A549 (cell line): Measurements from ENCODE around the gene DTHD1.

Experiments
- CEBPB ChIP-seq, 2 experiments: fragments of >200 bp in 1 of 2; sonication (Bioruptor Twin) in 1 of 2; formaldehyde crosslinking in 1 of 2; IDR thresholded peaks; 2 replicates each; pipeline ENCODE4 v1.6.1; 2012 to 2016
- ESRRA ChIP-seq: fragments of 150-350 bp; IDR thresholded peaks from 2 replicates; pipeline ENCODE4 v1.6.1; 2014; ENCODE audit warnings: mild to moderate bottlenecking, low read length, borderline replicate concordance
- JUN ChIP-seq, 2 experiments: fragments of >200 bp; sonication (Bioruptor Twin); formaldehyde crosslinking; IDR thresholded peaks; 2 replicates in 1 of 2; 3 replicates in 1 of 2; pipeline ENCODE4 v1.6.1; 2016 to 2017
- KDM5A ChIP-seq: fragments of 200-600 bp; sonication (generic); IDR thresholded peaks from 2 replicates; pipeline ENCODE4 v1.6.1; 2016; ENCODE audit warnings: antibody characterized with exemption, mild to moderate bottlenecking
- MAX ChIP-seq: IDR thresholded peaks from 2 replicates; pipeline ENCODE4 v1.6.1; 2012
- NFE2L2 ChIP-seq: fragments of 150-350 bp; conservative IDR thresholded peaks from 2 replicates; pipeline ENCODE4 v1.6.1; 2014; ENCODE audit warnings: low read length
- POLR2A ChIP-seq: IDR thresholded peaks from 2 replicates; pipeline ENCODE4 v1.6.1; 2012; ENCODE audit warnings: mild to moderate bottlenecking, low read length
- RAD21 ChIP-seq, 2 experiments: fragments of >200 bp in 1 of 2; sonication (Bioruptor Twin) in 1 of 2; formaldehyde crosslinking in 1 of 2; IDR thresholded peaks in 1 of 2; conservative IDR thresholded peaks in 1 of 2; 2 replicates in 1 of 2; 3 replicates in 1 of 2; pipeline ENCODE4 v1.6.1; 2012 to 2018; ENCODE audit warnings: inconsistent platforms in 1 of 2
- RCOR1 ChIP-seq: fragments of 150-350 bp; IDR thresholded peaks from 2 replicates; pipeline ENCODE4 v1.6.1; 2014; ENCODE audit warnings: antibody characterized with exemption, low read length, low read depth
- RFX5 ChIP-seq: fragments of 450-650 bp; IDR thresholded peaks from 2 replicates; pipeline ENCODE4 v1.7.1; 2014; ENCODE audit warnings: antibody characterized with exemption, mild to moderate bottlenecking, moderate library complexity
- SMC3 ChIP-seq: fragments of >200 bp; sonication (Bioruptor Twin); formaldehyde crosslinking; IDR thresholded peaks from 3 replicates; pipeline ENCODE4 v1.6.1; 2018; ENCODE audit warnings: inconsistent platforms
- SREBF2 ChIP-seq: fragments of 450-650 bp; IDR thresholded peaks from 2 replicates; pipeline ENCODE4 v1.6.1; 2014; ENCODE audit warnings: mild to moderate bottlenecking, moderate library complexity
- TF ChIP-seq, protein P1 (sequence below): fragments of >200 bp; sonication (Bioruptor Twin); formaldehyde crosslinking; IDR thresholded peaks from 3 replicates; pipeline ENCODE4 v1.5.1; 2016

- TF ChIP-seq, protein P1, sequence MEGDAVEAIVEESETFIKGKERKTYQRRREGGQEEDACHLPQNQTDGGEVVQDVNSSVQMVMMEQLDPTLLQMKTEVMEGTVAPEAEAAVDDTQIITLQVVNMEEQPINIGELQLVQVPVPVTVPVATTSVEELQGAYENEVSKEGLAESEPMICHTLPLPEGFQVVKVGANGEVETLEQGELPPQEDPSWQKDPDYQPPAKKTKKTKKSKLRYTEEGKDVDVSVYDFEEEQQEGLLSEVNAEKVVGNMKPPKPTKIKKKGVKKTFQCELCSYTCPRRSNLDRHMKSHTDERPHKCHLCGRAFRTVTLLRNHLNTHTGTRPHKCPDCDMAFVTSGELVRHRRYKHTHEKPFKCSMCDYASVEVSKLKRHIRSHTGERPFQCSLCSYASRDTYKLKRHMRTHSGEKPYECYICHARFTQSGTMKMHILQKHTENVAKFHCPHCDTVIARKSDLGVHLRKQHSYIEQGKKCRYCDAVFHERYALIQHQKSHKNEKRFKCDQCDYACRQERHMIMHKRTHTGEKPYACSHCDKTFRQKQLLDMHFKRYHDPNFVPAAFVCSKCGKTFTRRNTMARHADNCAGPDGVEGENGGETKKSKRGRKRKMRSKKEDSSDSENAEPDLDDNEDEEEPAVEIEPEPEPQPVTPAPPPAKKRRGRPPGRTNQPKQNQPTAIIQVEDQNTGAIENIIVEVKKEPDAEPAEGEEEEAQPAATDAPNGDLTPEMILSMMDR, result no peak
- TF ChIP-seq POLR2A (no peak), MAX (no peak), KDM5A (no peak), JUN (IDR thresholded peaks at IDR 0.05) (no peak), RCOR1 (no peak), RAD21 (conservative IDR thresholded peaks at IDR 0.05 in 1 of 2, IDR thresholded peaks at IDR 0.05 in 1 of 2) (no peak), ESRRA (no peak), NFE2L2 (no peak), SMC3 (no peak), CEBPB (IDR thresholded peaks at IDR 0.05) (no peak), RFX5 (no peak), SREBF2 (no peak)
Measured at GRCh38 chr4:36313703-36314102, 32.3 kb downstream of the DTHD1 start.
